T-helper 17 cell (primary cell): ENCODE measurements around the gene HNF4A. TPM values are rescaled to one million over a fixed set of nuclear protein-coding genes. Genes with fewer than 3 reads are reported as not detected.

Source experiments
- ATAC-seq: fragments of 150-1000 bp; cut with Tn5 transposase; 2 replicates; pipeline ENCODE4 v1.10.0; 2021; ENCODE audit warnings: mild to moderate bottlenecking, moderate library complexity
- DNase-seq, 3 donors: peaks; one replicate each; pipeline versions ENCODE4 v3.0.0 to v3.0.0-alpha.2; 2020 to 2021
- H3K9me3 ChIP-seq: one replicate; pipeline ENCODE4 v1.7.0; 2013; ENCODE audit warnings: low read length, mild to moderate bottlenecking; ENCODE audit not compliant: control insufficient read depth, poor library complexity, severe bottlenecking
- H3K27ac Mint-ChIP-seq: one replicate; pipeline ENCODE4 v1.8.0; 2022; ENCODE audit warnings: mild to moderate bottlenecking, moderate library complexity, mixed read lengths
- H3K27me3 Mint-ChIP-seq: one replicate; pipeline ENCODE4 v1.8.0; 2022; ENCODE audit warnings: mixed read lengths
- H3K36me3 Mint-ChIP-seq: one replicate; pipeline ENCODE4 v1.8.0; 2022; ENCODE audit warnings: low read depth, mixed read lengths
- H3K4me1 Mint-ChIP-seq: one replicate; pipeline ENCODE4 v1.8.0; 2022; ENCODE audit warnings: mild to moderate bottlenecking, mixed read lengths
- H3K4me3 Mint-ChIP-seq: one replicate; pipeline ENCODE4 v1.8.0; 2022; ENCODE audit warnings: mild to moderate bottlenecking, moderate library complexity, mixed read lengths
- total RNA-seq, 4 donors: library from RNA in 2 of 4; stranded (reverse) in 2 of 4; gene quantifications; one replicate each; pipeline ENCODE4 v1.2.3 and lab custom pipeline; 2022 to 2026

Gene HNF4A
- total RNA-seq, 2 donors from 2014 or later, result not detected

DNA sequence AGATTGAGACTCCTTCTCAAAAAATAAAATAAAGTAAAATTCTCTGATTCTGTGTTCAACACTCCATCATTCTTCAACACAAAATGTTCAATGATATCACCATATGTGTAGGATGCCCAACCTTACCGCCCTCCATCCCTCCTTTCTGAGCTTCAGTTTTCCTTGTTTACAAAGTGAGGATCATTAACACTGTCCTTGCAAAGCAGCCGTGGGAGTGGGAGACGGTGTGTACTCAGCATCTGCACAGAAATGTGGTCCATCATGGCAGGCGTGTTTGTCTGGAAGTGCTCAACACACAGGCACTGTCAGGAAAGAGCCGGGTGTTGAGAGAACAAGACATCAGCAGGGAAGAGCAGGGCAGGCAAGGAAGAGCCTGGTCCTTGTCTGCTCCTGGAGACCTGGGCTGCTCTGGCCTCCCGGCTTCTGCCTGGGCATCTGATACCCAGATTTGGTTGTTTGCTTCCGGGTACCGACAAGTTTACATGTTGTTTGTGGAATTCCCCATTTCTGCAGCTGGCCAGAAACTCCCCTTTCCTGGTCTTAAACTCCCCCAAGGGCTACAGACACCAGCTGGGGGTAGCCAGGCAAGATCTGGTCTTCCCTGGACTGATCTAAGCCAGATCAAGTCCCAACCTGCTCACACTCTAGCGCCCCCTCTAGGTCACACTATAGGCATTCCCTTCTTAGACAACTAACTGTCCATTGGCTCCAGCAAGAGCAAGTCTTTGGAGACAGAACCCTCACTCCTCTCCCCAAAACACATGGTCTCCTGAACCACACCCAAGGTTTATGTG is 93.5 kb downstream of the HNF4A start:
- H3K27ac Mint-ChIP-seq, result no peak overlapping the region
- H3K9me3 ChIP-seq, result no peaks in the 10 kb centered on the region
- H3K36me3 Mint-ChIP-seq, result no peaks in the 10 kb centered on the region
- DNase-seq (no peak), ATAC-seq (no peak)
- H3K4me1 Mint-ChIP-seq, result no peaks in the 10 kb centered on the region
- H3K27me3 Mint-ChIP-seq, result peaks cover 29% of the 10 kb centered on the region
- no peak overlapping the region for H3K4me3 Mint-ChIP-seq

DNA sequence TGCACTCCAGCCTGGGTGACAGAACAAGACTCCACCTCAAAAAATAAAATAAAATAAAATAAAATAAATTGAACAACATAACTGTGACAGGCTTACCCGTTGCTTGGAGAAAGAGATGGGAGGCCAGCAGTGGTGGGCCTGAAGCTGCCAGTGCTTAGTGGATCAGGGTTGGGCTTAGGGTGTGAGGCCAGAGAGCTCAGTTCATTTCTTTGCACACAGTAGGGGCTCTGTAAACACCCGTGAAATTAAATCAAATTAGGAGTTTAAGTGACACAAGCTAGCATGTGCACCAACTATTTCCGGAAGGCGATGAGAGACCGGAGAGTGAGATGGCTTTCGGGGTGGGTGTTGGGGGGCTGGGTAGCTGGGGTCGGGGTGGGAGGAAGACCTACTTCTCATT is 94.4 kb downstream of the HNF4A start:
- H3K27me3 Mint-ChIP-seq, result peaks cover 29% of the 10 kb centered on the region
- no peaks in the 10 kb centered on the region for H3K4me1 Mint-ChIP-seq
- no peak overlapping the region for H3K27ac Mint-ChIP-seq
- no peaks in the 10 kb centered on the region for H3K9me3 ChIP-seq
- DNase-seq (no peak), ATAC-seq (no peak)
- H3K36me3 Mint-ChIP-seq, result no peaks in the 10 kb centered on the region
- H3K4me3 Mint-ChIP-seq, result no peak overlapping the region

- H3K27me3 Mint-ChIP-seq, result peaks cover 24% of the 10 kb centered on the region
- ATAC-seq (no peak), DNase-seq (no peak)
- no peaks in the 10 kb centered on the region for H3K4me1 Mint-ChIP-seq
- no peak overlapping the region for H3K27ac Mint-ChIP-seq
- no peak overlapping the region for H3K4me3 Mint-ChIP-seq
- H3K9me3 ChIP-seq, result no peaks in the 10 kb centered on the region
- no peaks in the 10 kb centered on the region for H3K36me3 Mint-ChIP-seq
These were observed 94.9 kb downstream of the HNF4A start for GRCh38 chr20:44450281-44450889.

GRCh38 chr20:44450903-44451450 is 95.5 kb downstream of the HNF4A start:
- DNase-seq (no peak), ATAC-seq (no peak)
- no peaks in the 10 kb centered on the region for H3K4me1 Mint-ChIP-seq
- no peak overlapping the region for H3K27ac Mint-ChIP-seq
- H3K9me3 ChIP-seq, result no peaks in the 10 kb centered on the region
- H3K36me3 Mint-ChIP-seq, result no peaks in the 10 kb centered on the region
- H3K4me3 Mint-ChIP-seq, result no peak overlapping the region
- peaks cover 24% of the 10 kb centered on the region for H3K27me3 Mint-ChIP-seq

DNA sequence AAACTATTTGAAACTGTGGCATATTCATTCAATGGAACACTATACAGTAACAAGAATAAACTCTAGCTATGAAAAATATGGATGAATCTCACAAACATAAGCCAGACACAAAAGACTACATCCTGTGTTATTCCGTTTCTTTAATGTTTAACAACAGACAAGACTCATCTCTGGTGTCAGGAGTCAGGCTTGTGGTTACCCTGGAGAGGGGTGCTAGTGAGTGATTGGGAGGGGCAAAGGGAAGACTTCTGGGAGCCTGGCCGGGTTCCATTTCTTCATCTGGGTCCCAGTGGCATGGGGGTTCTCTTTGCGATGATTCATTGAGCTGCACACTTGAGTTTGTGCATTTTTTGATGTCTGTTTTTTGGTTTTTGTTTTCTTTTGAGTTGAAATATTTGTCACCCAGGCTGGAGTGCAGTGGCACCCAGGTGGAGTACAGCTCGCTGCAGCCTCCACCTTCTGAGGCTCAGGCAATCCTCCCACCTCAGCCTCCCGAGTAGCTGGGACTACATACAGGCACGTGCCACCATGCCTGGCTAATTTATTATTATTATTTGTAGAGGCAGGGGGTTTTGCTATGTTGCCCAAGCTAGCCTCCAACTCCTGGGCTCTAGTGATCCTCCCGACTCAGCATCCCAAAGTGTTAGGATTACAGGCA is 98.9 kb downstream of the HNF4A start:
- Mint-ChIP-seq H3K36me3 (no peaks in the 10 kb centered on the region), H3K4me3 (no peak overlapping the region), H3K27ac (no peak overlapping the region), H3K4me1 (no peaks in the 10 kb centered on the region), H3K27me3 (peaks cover 9% of the 10 kb centered on the region)
- H3K9me3 ChIP-seq, result no peaks in the 10 kb centered on the region
- DNase-seq (no peak), ATAC-seq (no peak)

DNA sequence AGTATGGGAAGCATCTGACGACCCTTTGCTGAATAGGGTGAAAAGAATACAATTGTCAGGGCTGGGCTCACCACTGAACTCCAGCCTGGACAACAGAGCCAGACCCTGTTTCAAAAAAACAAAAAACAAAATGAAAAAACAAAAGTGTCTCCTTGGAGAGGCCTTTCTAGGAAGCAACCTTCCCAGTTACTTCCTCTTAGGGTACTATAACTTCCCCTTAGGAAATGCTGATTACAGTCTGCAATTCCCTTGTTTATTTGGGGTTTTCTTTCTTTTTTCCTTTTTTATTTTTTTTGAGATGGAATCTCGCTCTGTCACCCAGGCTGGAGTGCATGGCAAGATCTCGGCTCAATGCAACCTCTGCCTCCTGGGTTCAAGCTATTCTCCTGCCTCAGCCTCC is 99.6 kb downstream of the HNF4A start:
- ATAC-seq, result no peak
- Mint-ChIP-seq H3K27me3 (peaks cover 7% of the 10 kb centered on the region), H3K36me3 (no peaks in the 10 kb centered on the region), H3K4me3 (no peak overlapping the region), H3K27ac (peak overlapping the region; percentile 24), H3K4me1 (no peaks in the 10 kb centered on the region)
- no peaks in the 10 kb centered on the region for H3K9me3 ChIP-seq
- DNase-seq, result no peak

- DNase-seq, result no peak
- H3K9me3 ChIP-seq, result no peaks in the 10 kb centered on the region
- H3K4me1 Mint-ChIP-seq, result no peaks in the 10 kb centered on the region
- ATAC-seq, result no peak
- no peak overlapping the region for H3K27ac Mint-ChIP-seq
- no peaks in the 10 kb centered on the region for H3K27me3 Mint-ChIP-seq
- H3K36me3 Mint-ChIP-seq, result no peaks in the 10 kb centered on the region
- H3K4me3 Mint-ChIP-seq, result no peak overlapping the region
These were observed 101.1 kb downstream of the HNF4A start for GRCh38 chr20:44456611-44457010.

GRCh38 chr20:44457016-44457415 is 101.5 kb downstream of the HNF4A start:
- H3K9me3 ChIP-seq, result no peaks in the 10 kb centered on the region
- Mint-ChIP-seq H3K4me1 (no peaks in the 10 kb centered on the region), H3K36me3 (no peaks in the 10 kb centered on the region), H3K27ac (no peak overlapping the region), H3K27me3 (no peaks in the 10 kb centered on the region), H3K4me3 (no peak overlapping the region)
- ATAC-seq, result no peak
- no peak for DNase-seq

DNA sequence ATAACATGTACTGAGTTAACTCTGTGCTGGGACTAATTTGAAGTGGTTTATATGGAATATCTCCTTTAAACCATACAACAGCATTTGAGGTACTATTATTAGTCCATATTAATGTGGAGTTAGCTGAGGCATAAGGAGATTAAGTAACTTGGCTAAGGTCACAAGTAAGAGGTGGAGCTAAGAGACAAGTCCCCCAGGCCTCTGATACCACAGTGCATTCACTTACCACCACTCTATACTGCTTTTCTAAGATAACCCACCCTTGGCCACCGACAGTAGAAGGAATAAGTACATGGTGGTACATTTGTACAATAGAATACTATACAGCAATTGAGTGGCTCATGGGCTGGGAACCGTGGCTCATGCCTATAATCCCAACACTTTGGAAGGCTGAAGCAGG is 103.8 kb downstream of the HNF4A start:
- DNase-seq, result no peak
- no peak overlapping the region for H3K4me3 Mint-ChIP-seq
- H3K4me1 Mint-ChIP-seq, result no peaks in the 10 kb centered on the region
- no peaks in the 10 kb centered on the region for H3K36me3 Mint-ChIP-seq
- ATAC-seq, result no peak
- H3K9me3 ChIP-seq, result no peaks in the 10 kb centered on the region
- no peak overlapping the region for H3K27ac Mint-ChIP-seq
- no peaks in the 10 kb centered on the region for H3K27me3 Mint-ChIP-seq

DNA sequence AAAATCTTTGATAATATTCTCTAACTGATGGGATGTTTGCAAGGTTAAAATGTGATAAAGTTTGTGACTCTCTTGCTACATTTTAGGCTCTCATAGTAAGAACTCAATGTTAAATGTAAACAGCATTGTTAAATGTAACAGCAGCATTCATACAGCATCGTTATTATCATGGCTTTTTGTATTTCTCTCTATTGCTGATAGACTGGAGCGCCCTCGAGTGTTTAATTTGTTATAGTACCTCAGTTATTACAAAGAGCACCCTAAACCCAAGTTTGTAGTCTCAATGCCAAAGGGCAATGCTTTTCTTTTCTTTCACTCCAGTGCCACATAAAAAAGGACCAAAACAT is 105.3 kb downstream of the HNF4A start:
- H3K27ac Mint-ChIP-seq, result no peak overlapping the region
- DNase-seq, result no peak
- no peak for ATAC-seq
- H3K9me3 ChIP-seq, result no peaks in the 10 kb centered on the region
- no peaks in the 10 kb centered on the region for H3K27me3 Mint-ChIP-seq
- no peak overlapping the region for H3K4me3 Mint-ChIP-seq
- no peaks in the 10 kb centered on the region for H3K36me3 Mint-ChIP-seq
- no peaks in the 10 kb centered on the region for H3K4me1 Mint-ChIP-seq

- no peak overlapping the region for H3K27ac Mint-ChIP-seq
- H3K27me3 Mint-ChIP-seq, result no peaks in the 10 kb centered on the region
- H3K4me3 Mint-ChIP-seq, result no peak overlapping the region
- no peaks in the 10 kb centered on the region for H3K4me1 Mint-ChIP-seq
- DNase-seq, result no peak
- ATAC-seq, result no peak
- no peaks in the 10 kb centered on the region for H3K9me3 ChIP-seq
- H3K36me3 Mint-ChIP-seq, result no peaks in the 10 kb centered on the region
These were observed 105.8 kb downstream of the HNF4A start for GRCh38 chr20:44461142-44461802.

- no peaks in the 10 kb centered on the region for H3K9me3 ChIP-seq
- Mint-ChIP-seq H3K4me3 (no peak overlapping the region), H3K27me3 (no peaks in the 10 kb centered on the region), H3K36me3 (no peaks in the 10 kb centered on the region), H3K4me1 (no peaks in the 10 kb centered on the region), H3K27ac (no peak overlapping the region)
- no peak for ATAC-seq
- no peak for DNase-seq
These were observed 106.3 kb downstream of the HNF4A start for GRCh38 chr20:44461803-44462174.

- no peaks in the 10 kb centered on the region for H3K9me3 ChIP-seq
- Mint-ChIP-seq H3K4me3 (no peak overlapping the region), H3K4me1 (no peaks in the 10 kb centered on the region), H3K27me3 (no peaks in the 10 kb centered on the region), H3K36me3 (no peaks in the 10 kb centered on the region), H3K27ac (no peak overlapping the region)
- DNase-seq (no peak), ATAC-seq (no peak)
These were observed 108.0 kb downstream of the HNF4A start for GRCh38 chr20:44463466-44463865.
